Measurements from ENCODE around the gene CDH5.

- TF ChIP-seq CTCF (conservative IDR thresholded peaks at IDR 0.05), result no peak
- TF ChIP-seq ZFX (IDR thresholded peaks at IDR 0.05), result no peak
Measured at GRCh38 chr16:66422366-66422765, 55.9 kb downstream of the CDH5 start.
